HepG2 (cell line): ENCODE measurements around the gene RNASE12. TPM values are rescaled to one million over a fixed set of nuclear protein-coding genes. Genes with fewer than 3 reads are reported as not detected.
A peak's percentile ranks its signal among the peaks of the same experiment; 100 is the strongest.

Source experiments
- FOXP1 ChIP-seq, 2 experiments: fragments of 450-650 bp in 1 of 2; IDR thresholded peaks; 2 replicates each; pipeline ENCODE4 v1.6.1; 2017 to 2018; ENCODE audit warnings: antibody characterized with exemption in 1 of 2
- KDM6A ChIP-seq: IDR thresholded peaks from 2 replicates; pipeline ENCODE4 v1.6.1; 2016; ENCODE audit warnings: low read depth
- NR2F6 ChIP-seq, 2 experiments: IDR thresholded peaks; 2 replicates each; pipeline ENCODE4 v1.6.1; 2016; ENCODE audit warnings: antibody characterized with exemption in 1 of 2, mild to moderate bottlenecking in 1 of 2
- PAX8 ChIP-seq: sonication (generic); formaldehyde crosslinking; IDR thresholded peaks from 2 replicates; pipeline ENCODE4 v1.8.0; 2022; ENCODE audit warnings: mild to moderate bottlenecking, missing genetic modification reagents, borderline replicate concordance
- RARG ChIP-seq: sonication (generic); formaldehyde crosslinking; IDR thresholded peaks from 2 replicates; pipeline ENCODE4 v1.4.0; 2020; ENCODE audit warnings: low read depth, mild to moderate bottlenecking, missing genetic modification reagents
- RXRA ChIP-seq: sonication (generic); formaldehyde crosslinking; IDR thresholded peaks from 2 replicates; pipeline ENCODE4 v1.5.1; 2020; ENCODE audit warnings: missing genetic modification reagents
- SNAPC2 ChIP-seq: sonication (generic); formaldehyde crosslinking; IDR thresholded peaks from 2 replicates; pipeline ENCODE4 v1.8.1; 2022; ENCODE audit warnings: mild to moderate bottlenecking, missing genetic modification reagents
- SP2 ChIP-seq: sonication (generic); formaldehyde crosslinking; IDR thresholded peaks from 2 replicates; pipeline ENCODE4 v1.5.1; 2020; ENCODE audit warnings: mild to moderate bottlenecking, missing genetic modification reagents
- SRSF9 ChIP-seq: fragments of 200-400 bp; formaldehyde crosslinking; IDR thresholded peaks from 2 replicates; pipeline ENCODE4 v1.6.1; 2018; ENCODE audit warnings: borderline replicate concordance, mild to moderate bottlenecking, low read depth, low read length; ENCODE audit not compliant: insufficient read depth, poor library complexity, severe bottlenecking
- YEATS4 ChIP-seq: sonication (generic); formaldehyde crosslinking; IDR thresholded peaks from 2 replicates; pipeline ENCODE4 v1.4.0; 2020; ENCODE audit warnings: missing genetic modification reagents, borderline replicate concordance
- ZBTB33 ChIP-seq: sonication (generic); formaldehyde crosslinking; IDR thresholded peaks from 2 replicates; pipeline ENCODE4 v1.4.0; 2020; ENCODE audit warnings: missing genetic modification reagents
- ZFX ChIP-seq: sonication (generic); formaldehyde crosslinking; IDR thresholded peaks from 2 replicates; pipeline ENCODE4 v1.4.0; 2020; ENCODE audit warnings: mild to moderate bottlenecking, low read depth, missing genetic modification reagents, moderate library complexity
- ZMYM4 ChIP-seq: sonication (generic); formaldehyde crosslinking; IDR thresholded peaks from 2 replicates; pipeline ENCODE4 v1.8.1; 2023; ENCODE audit warnings: mild to moderate bottlenecking, missing genetic modification reagents
- ZNF263 ChIP-seq: sonication (generic); formaldehyde crosslinking; IDR thresholded peaks from 2 replicates; pipeline ENCODE4 v1.4.0; 2020; ENCODE audit warnings: missing genetic modification reagents
- ZNF503 ChIP-seq: sonication (generic); formaldehyde crosslinking; IDR thresholded peaks from 2 replicates; pipeline ENCODE4 v1.4.0; 2020; ENCODE audit warnings: missing genetic modification reagents
- ZNF512 ChIP-seq: sonication (generic); formaldehyde crosslinking; IDR thresholded peaks from 2 replicates; pipeline ENCODE4 v1.4.0; 2020; ENCODE audit warnings: mild to moderate bottlenecking, missing genetic modification reagents
- ZNF768 ChIP-seq: sonication (generic); formaldehyde crosslinking; IDR thresholded peaks from 2 replicates; pipeline ENCODE4 v1.4.0; 2020; ENCODE audit warnings: missing genetic modification reagents
- polyA plus RNA-seq, 8 experiments: library from polyadenylated mRNA; depleted of rRNA in 3 of 8; stranded (reverse) in 7 of 8; unstranded in 1 of 8; fragments of >200 nt; fragmentation: Illumina TruSeq in 4 of 8; extraction: Trizol in 4 of 8; gene quantifications; 2 replicates each; pipeline versions ENCODE4 v1.2.1 to v1.2.3, GENCODE V29; 2011 to 2016; ENCODE audit warnings: low read depth in 4 of 8, missing spikeins in 1 of 8, mixed read lengths in 1 of 8; ENCODE audit not compliant: insufficient read depth in 1 of 8
- total RNA-seq, 5 experiments: library from RNA; depleted of rRNA; stranded (reverse); fragments of >200 nt; fragmentation: Illumina TruSeq; extraction: Trizol; gene quantifications; 2 replicates each; pipeline ENCODE4 v1.2.3, GENCODE V29; 2016; ENCODE audit warnings: low read depth in 1 of 5
- TF ChIP-seq, protein P1 (sequence below): sonication (generic); formaldehyde crosslinking; IDR thresholded peaks from 2 replicates; pipeline ENCODE4 v1.4.0; 2020; ENCODE audit warnings: mild to moderate bottlenecking, missing genetic modification reagents
- TF ChIP-seq, protein P2 (sequence below): sonication (generic); formaldehyde crosslinking; IDR thresholded peaks from 2 replicates; pipeline ENCODE4 v1.5.0; 2020; ENCODE audit warnings: missing genetic modification reagents
- TF ChIP-seq, protein P3 (sequence below): sonication (generic); formaldehyde crosslinking; IDR thresholded peaks from 2 replicates; pipeline ENCODE4 v1.4.0; 2020; ENCODE audit warnings: missing genetic modification reagents

The RNASE12 gene
- total and polyA plus RNA-seq, 2 of the 13 experiments (the other 11 are each of a cell fraction or from before 2014, with no cell fraction given): not detected

GRCh38 chr14:20622816-20623291 lies 31.7 kb upstream of the RNASE12 start (continued):
- TF ChIP-seq YEATS4 (peak; percentile 16; the same call in 1 of the 2 replicates), ZMYM4 (CRISPR knock-in tag) (peak; percentile 11; the same call in 1 of the 2 replicates), NR2F6 (IDR thresholded peaks at IDR 0.05) (peak; percentile 70), NR2F6 (CRISPR knock-in tag; IDR thresholded peaks at IDR 0.05) (peak; percentile 79), SNAPC2 (CRISPR knock-in tag) (0 out of 2 replicates have a peak, but pooled peaks have one; percentile 64), ZBTB33 (CRISPR knock-in tag) (peak; percentile 48; the same call in 1 of the 2 replicates), SP2 (no peak), ZNF503 (CRISPR knock-in tag) (no peak), PAX8 (CRISPR knock-in tag) (no peak), FOXP1 (IDR thresholded peaks at IDR 0.05) (no peak), FOXP1 (CRISPR knock-in tag; IDR thresholded peaks at IDR 0.05) (0 out of 2 replicates have a peak, but pooled peaks have one; percentile 6), RXRA (peak; percentile 97), SRSF9 (no peak), RARG (CRISPR knock-in tag) (no peak), ZNF768 (CRISPR knock-in tag) (peak; percentile 28; the same call in 1 of the 2 replicates), KDM6A (CRISPR knock-in tag) (0 out of 2 replicates have a peak, but pooled peaks have one; percentile 25), ZFX (CRISPR knock-in tag) (peak; percentile 45; the same call in 1 of the 2 replicates), ZNF263 (peak; percentile 86; the same call in 1 of the 2 replicates), ZNF512 (CRISPR knock-in tag) (no peak)
- TF ChIP-seq, protein P1, sequence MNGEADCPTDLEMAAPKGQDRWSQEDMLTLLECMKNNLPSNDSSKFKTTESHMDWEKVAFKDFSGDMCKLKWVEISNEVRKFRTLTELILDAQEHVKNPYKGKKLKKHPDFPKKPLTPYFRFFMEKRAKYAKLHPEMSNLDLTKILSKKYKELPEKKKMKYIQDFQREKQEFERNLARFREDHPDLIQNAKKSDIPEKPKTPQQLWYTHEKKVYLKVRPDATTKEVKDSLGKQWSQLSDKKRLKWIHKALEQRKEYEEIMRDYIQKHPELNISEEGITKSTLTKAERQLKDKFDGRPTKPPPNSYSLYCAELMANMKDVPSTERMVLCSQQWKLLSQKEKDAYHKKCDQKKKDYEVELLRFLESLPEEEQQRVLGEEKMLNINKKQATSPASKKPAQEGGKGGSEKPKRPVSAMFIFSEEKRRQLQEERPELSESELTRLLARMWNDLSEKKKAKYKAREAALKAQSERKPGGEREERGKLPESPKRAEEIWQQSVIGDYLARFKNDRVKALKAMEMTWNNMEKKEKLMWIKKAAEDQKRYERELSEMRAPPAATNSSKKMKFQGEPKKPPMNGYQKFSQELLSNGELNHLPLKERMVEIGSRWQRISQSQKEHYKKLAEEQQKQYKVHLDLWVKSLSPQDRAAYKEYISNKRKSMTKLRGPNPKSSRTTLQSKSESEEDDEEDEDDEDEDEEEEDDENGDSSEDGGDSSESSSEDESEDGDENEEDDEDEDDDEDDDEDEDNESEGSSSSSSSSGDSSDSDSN (CRISPR knock-in tag): 0 out of 2 replicates have a peak, but pooled peaks have one; percentile 17
- TF ChIP-seq, protein P2, sequence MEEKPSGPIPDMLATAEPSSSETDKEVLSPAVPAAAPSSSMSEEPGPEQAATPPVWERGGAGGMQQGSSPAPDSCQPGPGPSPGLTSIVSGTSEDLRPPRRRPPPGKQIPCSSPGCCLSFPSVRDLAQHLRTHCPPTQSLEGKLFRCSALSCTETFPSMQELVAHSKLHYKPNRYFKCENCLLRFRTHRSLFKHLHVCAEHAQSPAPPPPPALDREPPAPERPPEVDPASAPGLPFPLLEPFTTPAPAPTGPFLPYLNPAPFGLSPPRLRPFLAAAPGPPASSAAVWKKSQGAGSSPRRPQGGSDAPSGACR (CRISPR knock-in tag): 0 out of 2 replicates have a peak, but pooled peaks have one; percentile 43
- TF ChIP-seq, protein P3, sequence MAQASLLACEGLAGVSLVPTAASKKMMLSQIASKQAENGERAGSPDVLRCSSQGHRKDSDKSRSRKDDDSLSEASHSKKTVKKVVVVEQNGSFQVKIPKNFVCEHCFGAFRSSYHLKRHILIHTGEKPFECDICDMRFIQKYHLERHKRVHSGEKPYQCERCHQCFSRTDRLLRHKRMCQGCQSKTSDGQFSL: peak; percentile 73; the same call in 1 of the 2 replicates
